Prostate gland (tissue), 2 donors: ENCODE data around the gene PDE6C. TPM values are rescaled to one million over a fixed set of nuclear protein-coding genes. Genes with fewer than 3 reads are reported as not detected.

ENCODE experiments used
- DNase-seq: peaks from one replicate; pipeline ENCODE4 v3.0.0-alpha.2; 2019; ENCODE audit warnings: low spot score
- H3K27ac ChIP-seq, 2 donors: fragments of 200-600 bp; sonication (generic); 2 replicates each; pipeline ENCODE4 v1.5.1; 2017 to 2019
- H3K27me3 ChIP-seq: fragments of 200-600 bp; sonication (generic); replicated peaks from 2 replicates; pipeline ENCODE4 v1.5.1; 2019; ENCODE audit not compliant: insufficient read depth
- H3K36me3 ChIP-seq, 2 donors: fragments of 200-600 bp; sonication (generic); 1 replicate in 1 of 2; 2 replicates in 1 of 2; pipeline versions ENCODE4 v1.5.1 to v1.8.1; 2017 to 2019
- H3K4me1 ChIP-seq: fragments of 200-600 bp; sonication (generic); replicated peaks from 2 replicates; pipeline ENCODE4 v1.5.1; 2019
- H3K4me3 ChIP-seq, 2 donors: fragments of 200-600 bp; sonication (generic); 2 replicates each; pipeline ENCODE4 v1.5.1; 2017 to 2019
- H3K9me3 ChIP-seq: fragments of 200-600 bp; sonication (generic); 2 replicates; pipeline ENCODE4 v1.5.1; 2017
- CTCF ChIP-seq, 4 experiments: fragments of 200-600 bp in 2 of 4; fragments of 450-650 bp in 2 of 4; sonication (generic) in 2 of 4; IDR thresholded peaks; 1 replicate in 3 of 4; 2 replicates in 1 of 4; pipeline ENCODE4 v1.5.1; 2016 to 2019; ENCODE audit warnings: antibody characterized with exemption in 4 of 4, mild to moderate bottlenecking in 2 of 4, moderate library complexity in 2 of 4
- POLR2A ChIP-seq: fragments of 450-650 bp; IDR thresholded peaks from one replicate; pipeline ENCODE4 v1.6.1; 2016; ENCODE audit warnings: antibody characterized with exemption, mild to moderate bottlenecking
- POLR2AphosphoS5 ChIP-seq: sonication (generic); formaldehyde crosslinking; IDR thresholded peaks from one replicate; pipeline ENCODE4 v1.6.1; 2017; ENCODE audit warnings: antibody characterized with exemption
- WGBS: methylation state at CpG from one replicate; pipeline ENCODE4 v1.1.5; 2018; 5-methylcytosine and 5-hydroxymethylcytosine counted together
- intact Hi-C: fragments of 100-400 bp; cut with DNase I; formaldehyde crosslinking; loops from one replicate; pipeline ENCODE4 v1.14.2; 2022
- total RNA-seq, 2 donors: library from RNA; depleted of rRNA; stranded (reverse); fragments of >200 nt; gene quantifications; one replicate each; pipeline ENCODE4 v1.1.0, GENCODE V29; 2016

The PDE6C gene
- total RNA-seq, 2 donors from 2014 or later = not detected

GRCh38 chr10:93568105-93568390 is 44.3 kb upstream of the PDE6C start:
- no peak overlapping the region for H3K4me3 ChIP-seq
- TF ChIP-seq POLR2AphosphoS5 = no peak
- TF ChIP-seq POLR2A = no peak
- TF ChIP-seq CTCF (IDR thresholded peaks at IDR 0.05) = no peak

GRCh38 chr10:93570383-93570782 is 42.0 kb upstream of the PDE6C start:
- no peaks in the 10 kb centered on the region for H3K9me3 ChIP-seq
- TF ChIP-seq POLR2AphosphoS5 (no peak), CTCF (IDR thresholded peaks at IDR 0.05) (no peak), POLR2A (no peak)
- no peak for DNase-seq
- H3K4me3 ChIP-seq = no peak overlapping the region
- H3K27ac ChIP-seq = no peak overlapping the region
- H3K4me1 ChIP-seq = peaks cover 4% of the 10 kb centered on the region
- intact Hi-C loops = no loop called here
- 52% methylated on average over 3 of the region's 3 CpGs for WGBS
- H3K36me3 ChIP-seq = no peaks in the 10 kb centered on the region
- H3K27me3 ChIP-seq = peaks cover 14% of the 10 kb centered on the region

More at GRCh38 chr10:93568105-93568390, 44.3 kb upstream of the PDE6C start:
- no peaks in the 10 kb centered on the region for H3K36me3 ChIP-seq
- intact Hi-C loops = loop anchor here (10.0 kb wide), 1 partner anchor 247 kb away; no protein-coding TSS in a partner anchor
- no peak overlapping the region for H3K27ac ChIP-seq
- DNase-seq = no peak
- peaks cover 14% of the 10 kb centered on the region for H3K27me3 ChIP-seq
- WGBS = 55% methylated on average over 21 of the region's 21 CpGs
- peaks cover 4% of the 10 kb centered on the region for H3K4me1 ChIP-seq
- H3K9me3 ChIP-seq = no peaks in the 10 kb centered on the region

GRCh38 chr10:93572606-93573005 is 39.7 kb upstream of the PDE6C start:
- DNase-seq = no peak
- TF ChIP-seq POLR2AphosphoS5 (no peak), POLR2A (no peak), CTCF (IDR thresholded peaks at IDR 0.05) (no peak)
- Histone ChIP-seq H3K4me3 (no peak overlapping the region), H3K27me3 (peaks cover 7% of the 10 kb centered on the region), H3K27ac (no peak overlapping the region), H3K9me3 (no peaks in the 10 kb centered on the region), H3K36me3 (no peaks in the 10 kb centered on the region), H3K4me1 (peaks cover 5% of the 10 kb centered on the region)
- intact Hi-C loops = no loop called here
- 63% methylated on average over 2 of the region's 2 CpGs for WGBS

GRCh38 chr10:93573051-93573909 is 39.1 kb upstream of the PDE6C start:
- WGBS = 16% methylated on average over 10 of the region's 10 CpGs
- peaks cover 8% of the 10 kb centered on the region for H3K4me1 ChIP-seq
- TF ChIP-seq POLR2AphosphoS5 (no peak), POLR2A (no peak), CTCF (IDR thresholded peaks at IDR 0.05) (no peak)
- peak; percentile 7 for DNase-seq
- no peaks in the 10 kb centered on the region for H3K9me3 ChIP-seq
- H3K4me3 ChIP-seq = no peak overlapping the region
- H3K27ac ChIP-seq = no peak overlapping the region
- peaks cover under 1% of the 10 kb centered on the region for H3K27me3 ChIP-seq
- H3K36me3 ChIP-seq = no peaks in the 10 kb centered on the region
- intact Hi-C loops = no loop called here

GRCh38 chr10:93573924-93574323 is 38.4 kb upstream of the PDE6C start:
- no peak for DNase-seq
- peaks cover 8% of the 10 kb centered on the region for H3K4me1 ChIP-seq
- H3K9me3 ChIP-seq = no peaks in the 10 kb centered on the region
- no peaks in the 10 kb centered on the region for H3K27me3 ChIP-seq
- no peaks in the 10 kb centered on the region for H3K36me3 ChIP-seq
- no peak overlapping the region for H3K27ac ChIP-seq
- intact Hi-C loops = no loop called here
- H3K4me3 ChIP-seq = no peak overlapping the region
- TF ChIP-seq POLR2AphosphoS5 = no peak
- TF ChIP-seq POLR2A = no peak
- TF ChIP-seq CTCF (IDR thresholded peaks at IDR 0.05) = no peak
- WGBS = 40% methylated on average over 3 of the region's 3 CpGs
